GM18505 (cell line): ENCODE data around the gene RUFY2.
"Not testable (repeated sequence)": the region's sequence is repeated elsewhere in the genome, so short reads cannot be mapped to it uniquely, and the experiment has no call there.

ENCODE experiments used
- ATAC-seq: cut with Tn5 transposase; IDR thresholded peaks from one replicate; pipeline ENCODE4 v1.9.1; 2021; ENCODE audit not compliant: unreplicated experiment
- POLR2A ChIP-seq: IDR thresholded peaks from 4 replicates; pipeline ENCODE4 v1.6.1; 2011; ENCODE audit warnings: borderline replicate concordance; ENCODE audit not compliant: insufficient read depth, insufficient read length; ENCODE audit errors: extremely low read depth

RUFY2 gene

DNA sequence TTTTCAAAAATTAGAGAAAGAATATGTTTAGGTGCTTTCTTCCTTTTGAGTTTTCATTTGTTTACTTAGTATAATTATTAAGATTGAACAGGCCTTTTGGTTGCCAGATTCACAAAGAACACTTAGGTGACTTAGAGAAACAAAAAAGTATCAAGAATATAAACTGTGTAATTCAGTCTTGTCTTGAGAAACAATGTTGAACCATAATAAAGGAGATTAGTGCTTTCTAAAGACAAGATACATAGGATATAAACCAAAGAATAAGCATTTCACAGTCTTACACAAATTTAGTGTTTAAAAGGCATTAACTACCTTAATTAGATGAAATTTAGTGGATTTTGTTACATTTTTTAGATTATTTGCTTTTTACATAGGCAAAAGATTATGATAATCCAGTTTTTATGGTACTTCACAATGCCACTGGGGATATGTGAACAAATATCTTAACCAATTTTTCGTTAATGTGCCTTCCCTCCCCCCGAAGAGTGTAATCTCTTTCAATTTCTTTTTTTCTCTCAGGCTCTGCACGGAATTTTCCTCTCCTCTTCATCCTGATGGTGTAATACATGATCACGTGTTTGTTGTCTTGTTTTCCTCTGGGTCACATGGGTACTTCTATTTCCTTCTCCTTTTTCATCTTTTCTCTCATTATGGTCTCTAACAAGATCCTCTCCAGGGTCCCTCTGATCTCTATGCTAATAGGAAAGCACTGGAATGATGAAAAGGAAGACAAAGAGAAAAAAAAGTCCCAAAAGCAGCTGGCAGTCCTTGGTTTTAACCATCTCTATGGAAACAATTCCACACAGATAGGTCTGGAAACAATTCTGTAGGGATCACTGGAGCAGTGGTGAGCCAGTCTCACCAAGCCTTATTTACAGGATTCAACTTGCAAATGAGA is 78.9 kb downstream of the RUFY2 start:
- TF ChIP-seq POLR2A: no peak
- ATAC-seq: no peak

DNA sequence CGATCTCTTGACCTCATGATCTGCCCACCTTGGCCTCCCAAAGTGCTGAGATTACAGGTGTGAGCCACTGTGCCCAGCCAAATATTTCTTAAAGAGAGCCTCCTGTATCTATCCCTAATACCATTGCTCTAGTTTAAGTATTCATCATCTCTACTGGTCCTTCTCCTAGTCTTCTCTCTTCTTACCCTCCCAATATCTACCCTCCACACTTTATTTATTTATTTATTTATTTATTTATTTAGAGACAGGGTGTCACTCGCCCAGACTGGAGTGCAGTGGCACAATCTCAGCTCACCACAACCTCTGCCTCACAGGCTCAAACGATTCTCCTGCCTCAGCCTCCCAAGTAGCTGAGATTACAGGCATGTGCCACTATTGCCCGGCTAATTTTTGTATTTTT is 82.7 kb downstream of the RUFY2 start:
- ATAC-seq: not testable (repeated sequence)

DNA sequence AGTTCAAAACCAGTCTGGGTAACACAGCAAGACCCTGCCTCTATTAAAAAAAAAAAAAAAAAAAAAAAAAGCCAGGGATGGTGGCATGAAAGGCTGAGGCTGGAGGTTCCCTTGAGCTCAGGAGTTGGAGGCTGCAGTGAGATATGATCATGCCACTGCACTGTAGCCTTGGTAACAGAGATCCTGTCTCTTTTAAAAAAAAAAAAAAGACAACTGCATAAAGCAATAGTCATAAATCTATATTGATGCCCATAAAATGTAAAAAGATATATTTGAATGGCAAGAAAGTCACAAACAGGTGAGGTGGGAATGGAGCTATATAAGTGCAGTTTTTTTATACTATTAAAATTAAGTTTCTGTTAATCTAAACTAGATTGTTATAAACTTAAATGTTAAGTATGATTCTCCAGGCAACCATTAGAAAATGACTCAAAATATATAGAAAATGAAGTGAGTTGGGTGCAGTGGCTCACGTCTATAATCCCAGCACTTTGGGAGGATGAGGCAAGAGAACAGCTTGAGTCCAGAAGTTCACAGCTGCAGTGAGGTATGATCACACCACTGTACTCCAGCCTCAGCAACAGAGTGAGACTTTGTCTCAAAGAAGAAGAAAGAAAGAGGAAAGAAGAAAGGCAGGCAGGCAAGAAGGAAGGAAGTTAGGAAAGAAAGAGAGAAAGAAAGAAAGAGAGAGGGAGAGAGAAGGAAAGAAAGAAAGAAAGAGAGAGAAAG is 88.6 kb downstream of the RUFY2 start:
- ATAC-seq: no peak
- TF ChIP-seq POLR2A: no peak

- no peak for ATAC-seq
- TF ChIP-seq POLR2A: no peak
Measured at GRCh38 chr10:68315582-68315981, 91.5 kb downstream of the RUFY2 start.

- ATAC-seq: not testable (repeated sequence)
Measured at GRCh38 chr10:68314930-68315329, 92.1 kb downstream of the RUFY2 start.

GRCh38 chr10:68310531-68310930 is 96.5 kb downstream of the RUFY2 start:
- ATAC-seq: no peak
- no peak for TF ChIP-seq POLR2A

- no peak for TF ChIP-seq POLR2A
- ATAC-seq: no peak
Measured at GRCh38 chr10:68305854-68306253, 101.2 kb downstream of the RUFY2 start.

DNA sequence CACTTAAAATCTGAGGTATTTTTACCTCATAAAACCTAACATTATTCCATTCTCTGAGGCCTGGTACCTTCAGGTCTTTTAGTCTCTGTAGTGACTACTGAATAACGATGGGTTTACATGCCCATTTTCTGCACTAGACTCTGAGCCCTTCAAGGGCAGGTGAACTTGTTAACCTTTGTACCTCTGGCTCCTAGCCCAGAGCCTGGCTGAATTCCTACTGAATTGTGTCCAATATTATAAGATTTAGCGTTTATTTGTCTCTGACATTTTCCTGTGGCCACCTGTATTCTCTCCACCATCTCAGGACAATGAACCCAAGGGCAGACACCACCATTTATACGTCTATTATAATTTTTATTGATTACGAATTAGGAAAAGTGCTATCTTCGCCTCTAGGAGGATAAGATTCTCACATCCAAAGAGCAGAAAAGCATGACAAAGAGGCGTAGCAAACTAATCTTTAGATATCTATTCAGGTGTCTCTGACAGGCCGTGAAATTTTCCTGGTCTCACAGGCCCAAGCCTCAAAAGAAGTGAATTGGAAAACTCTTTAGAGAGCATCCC is 103.1 kb downstream of the RUFY2 start:
- no peak for ATAC-seq
- TF ChIP-seq POLR2A: no peak

- no peak for ATAC-seq
Measured at GRCh38 chr10:68302871-68303270, 104.2 kb downstream of the RUFY2 start.

GRCh38 chr10:68302503-68302823 is 104.6 kb downstream of the RUFY2 start:
- no peak for TF ChIP-seq POLR2A
- ATAC-seq: no peak

More at GRCh38 chr10:68302871-68303270, 104.2 kb downstream of the RUFY2 start:
- TF ChIP-seq POLR2A: no peak

- no peak for ATAC-seq
- no peak for TF ChIP-seq POLR2A
Measured at GRCh38 chr10:68301790-68302502, 105.1 kb downstream of the RUFY2 start.

- TF ChIP-seq POLR2A: no peak
- no peak for ATAC-seq
Measured at GRCh38 chr10:68301301-68301700, 105.8 kb downstream of the RUFY2 start.

GRCh38 chr10:68296843-68297663 is 110.0 kb downstream of the RUFY2 start:
- TF ChIP-seq POLR2A: no peak
- ATAC-seq: no peak
